SK-N-SH (cell line): ENCODE data around the gene P2RX1. TPM values are rescaled to one million over a fixed set of nuclear protein-coding genes. Genes with fewer than 3 reads are reported as not detected.

Source experiments
- CTCF ChIA-PET: fragments of 300-600, 350-600 bp; formaldehyde crosslinking; extraction: SDS; loops from one replicate; lab custom pipeline; 2021; lab: Yijun Ruan, JAX
- POLR2A ChIA-PET: fragments of 350-600 bp; sonication (Branson Sonifier 250); formaldehyde crosslinking; extraction: SDS; loops from one replicate; lab custom pipeline; 2020; ENCODE audit warnings: antibody characterized with exemption, inconsistent platforms; lab: Yijun Ruan, JAX
- DNase-seq: peaks from one replicate; pipeline ENCODE4 v3.0.0; 2012
- H2AFZ ChIP-seq: fragments of 200-600 bp; sonication (generic); 2 replicates; pipeline ENCODE4 v1.8.1; 2016; ENCODE audit warnings: antibody characterized with exemption, mild to moderate bottlenecking, low read depth
- H3F3A ChIP-seq: fragments of 200-600 bp; sonication (generic); replicated peaks from 2 replicates; pipeline ENCODE3; 2016; ENCODE audit warnings: antibody characterized with exemption, mild to moderate bottlenecking; ENCODE audit not compliant: insufficient read depth
- H3K27ac ChIP-seq, 2 experiments: fragments of 200-500 bp in 1 of 2; fragments of 200-600 bp in 1 of 2; sonication (Bioruptor generic) in 1 of 2; sonication (generic), shearing (Covaris generic) in 1 of 2; 2 replicates each; pipeline versions ENCODE4 v1.5.1 to v1.6.1; 2014 to 2016; ENCODE audit warnings: low read depth in 2 of 2, inconsistent platforms in 1 of 2, low read length in 1 of 2, mild to moderate bottlenecking in 1 of 2, mixed read lengths in 1 of 2
- H3K27me3 ChIP-seq: fragments of 200-600 bp; sonication (generic), shearing (Covaris generic); 2 replicates; pipeline ENCODE4 v1.6.1; 2016; ENCODE audit warnings: mixed run types; ENCODE audit not compliant: insufficient read depth
- H3K36me3 ChIP-seq, 2 experiments: fragments of 200-500 bp in 1 of 2; fragments of 200-600 bp in 1 of 2; sonication (Bioruptor generic) in 1 of 2; sonication (generic) in 1 of 2; replicated peaks in 1 of 2; 2 replicates each; pipeline versions ENCODE3 to v1.5.1; 2014 to 2016; ENCODE audit warnings: low read length in 1 of 2, mild to moderate bottlenecking in 1 of 2; ENCODE audit not compliant: insufficient read depth in 2 of 2, control insufficient read depth in 1 of 2
- H3K4me1 ChIP-seq, 2 experiments: fragments of 200-500 bp in 1 of 2; fragments of 200-600 bp in 1 of 2; sonication (Bioruptor generic) in 1 of 2; sonication (generic), shearing (Covaris generic) in 1 of 2; 2 replicates each; pipeline versions ENCODE4 v1.5.1 to v1.6.1; 2014 to 2016; ENCODE audit warnings: low read depth in 1 of 2, low read length in 1 of 2, mixed run types in 1 of 2; ENCODE audit not compliant: insufficient read depth in 2 of 2, control insufficient read depth in 1 of 2
- H3K4me2 ChIP-seq: fragments of 200-600 bp; sonication (generic), shearing (Covaris generic); 2 replicates; pipeline ENCODE4 v1.6.1; 2017; ENCODE audit warnings: mixed run types
- H3K4me3 ChIP-seq, 2 experiments: fragments of 200-500 bp in 1 of 2; fragments of 200-600 bp in 1 of 2; sonication (Bioruptor generic) in 1 of 2; sonication (generic), shearing (Covaris generic) in 1 of 2; 2 replicates each; pipeline versions ENCODE4 v1.5.1 to v1.8.1; 2014 to 2016; ENCODE audit warnings: low read depth in 2 of 2, inconsistent platforms in 1 of 2, low read length in 1 of 2, mild to moderate bottlenecking in 1 of 2, mixed read lengths in 1 of 2, moderate library complexity in 1 of 2
- H3K79me2 ChIP-seq: fragments of 200-600 bp; sonication (generic); 2 replicates; pipeline ENCODE4 v1.8.1; 2017; ENCODE audit warnings: mild to moderate bottlenecking; ENCODE audit not compliant: insufficient read depth
- H3K9ac ChIP-seq: fragments of 200-600 bp; sonication (generic); 2 replicates; pipeline ENCODE4 v1.6.1; 2017; ENCODE audit warnings: mixed run types
- H3K9me2 ChIP-seq: fragments of 200-600 bp; sonication (generic); 2 replicates; pipeline ENCODE4 v1.6.1; 2017; ENCODE audit warnings: mixed run types
- H3K9me3 ChIP-seq: fragments of 200-600 bp; sonication (generic); 2 replicates; pipeline ENCODE4 v1.6.1; 2017; ENCODE audit warnings: mixed run types, mild to moderate bottlenecking, moderate library complexity
- H4K20me1 ChIP-seq: fragments of 200-600 bp; sonication (generic); 2 replicates; pipeline ENCODE4 v1.6.1; 2017; ENCODE audit warnings: mild to moderate bottlenecking, mixed run types; ENCODE audit not compliant: insufficient read depth
- CHD2 ChIP-seq: fragments of 150-350 bp; IDR thresholded peaks from 2 replicates; pipeline ENCODE4 v1.6.1; 2018; ENCODE audit warnings: low read length; ENCODE audit not compliant: partially characterized antibody
- ELF1 ChIP-seq: IDR thresholded peaks from 2 replicates; pipeline ENCODE4 v1.4.0; 2012
- EP300 ChIP-seq, 2 experiments: IDR thresholded peaks; 2 replicates each; pipeline versions ENCODE4 v1.4.0 to v1.6.1; 2012; ENCODE audit warnings: borderline replicate concordance in 1 of 2, low read depth in 1 of 2, low read length in 1 of 2
- FOXJ3 ChIP-seq: sonication (generic); formaldehyde crosslinking; IDR thresholded peaks from 2 replicates; pipeline ENCODE4 v1.5.1; 2020; ENCODE audit warnings: mild to moderate bottlenecking, missing genetic modification reagents
- FOXM1 ChIP-seq: IDR thresholded peaks from 2 replicates; pipeline ENCODE4 v1.4.0; 2012; ENCODE audit warnings: low read depth, mild to moderate bottlenecking
- GATA2 ChIP-seq: sonication (generic); formaldehyde crosslinking; IDR thresholded peaks from 2 replicates; pipeline ENCODE4 v1.5.0; 2020; ENCODE audit warnings: mild to moderate bottlenecking, missing genetic modification reagents
- MXI1 ChIP-seq: IDR thresholded peaks from 2 replicates; pipeline ENCODE4 v1.6.1; 2012; ENCODE audit warnings: mild to moderate bottlenecking, low read depth, low read length, improper control_type of control experiment
- POLR2AphosphoS5 ChIP-seq: IDR thresholded peaks from 2 replicates; pipeline ENCODE4 v1.6.1; 2012; ENCODE audit warnings: low read depth, low read length
- RCOR1 ChIP-seq: fragments of 150-350 bp; IDR thresholded peaks from 2 replicates; pipeline ENCODE4 v1.6.1; 2017; ENCODE audit warnings: antibody characterized with exemption, low read length
- RXRA ChIP-seq: IDR thresholded peaks from 2 replicates; pipeline ENCODE4 v1.4.0; 2012; ENCODE audit warnings: low read depth, mild to moderate bottlenecking, borderline replicate concordance
- TCF12 ChIP-seq: IDR thresholded peaks from 2 replicates; pipeline ENCODE4 v1.4.0; 2012
- YY1 ChIP-seq: IDR thresholded peaks from 2 replicates; pipeline ENCODE4 v1.4.0; 2012; ENCODE audit warnings: low read depth, mild to moderate bottlenecking
- WGBS: methylation state at CpG from one replicate; pipeline ENCODE4 v1.1.6; 2017; ENCODE audit warnings: low lambda C conversion rate; 5-methylcytosine and 5-hydroxymethylcytosine counted together
- polyA plus RNA-seq, 3 experiments: library from polyadenylated mRNA; depleted of rRNA; stranded (reverse); fragments of >200 nt; gene quantifications; 2 replicates each; pipeline ENCODE4 v1.2.3, GENCODE V29; 2012
- TF ChIP-seq, protein P1 (sequence below): IDR thresholded peaks from 2 replicates; pipeline ENCODE4; 2012
- TF ChIP-seq, protein P2 (sequence below): fragments of 150-350 bp; IDR thresholded peaks from 2 replicates; pipeline ENCODE4 v1.6.1; 2017; ENCODE audit warnings: antibody characterized with exemption, low read length, low read depth, borderline replicate concordance
- TF ChIP-seq, protein P3 (sequence below): IDR thresholded peaks from 2 replicates; pipeline ENCODE4 v1.4.0; 2012; ENCODE audit warnings: low read depth, borderline replicate concordance
- TF ChIP-seq, protein P4 (sequence below): fragments of 150-350 bp; IDR thresholded peaks from 2 replicates; pipeline ENCODE4 v1.6.1; 2016; ENCODE audit warnings: mild to moderate bottlenecking, low read depth, low read length
- TF ChIP-seq, protein P5 (sequence below): IDR thresholded peaks from 2 replicates; pipeline ENCODE4 v1.6.1; 2012; ENCODE audit warnings: mild to moderate bottlenecking, low read depth, low read length, moderate library complexity

Gene P2RX1
- polyA plus RNA-seq, 1 of the 3 experiments (the other 2 are of a cell fraction), result not detected

DNA sequence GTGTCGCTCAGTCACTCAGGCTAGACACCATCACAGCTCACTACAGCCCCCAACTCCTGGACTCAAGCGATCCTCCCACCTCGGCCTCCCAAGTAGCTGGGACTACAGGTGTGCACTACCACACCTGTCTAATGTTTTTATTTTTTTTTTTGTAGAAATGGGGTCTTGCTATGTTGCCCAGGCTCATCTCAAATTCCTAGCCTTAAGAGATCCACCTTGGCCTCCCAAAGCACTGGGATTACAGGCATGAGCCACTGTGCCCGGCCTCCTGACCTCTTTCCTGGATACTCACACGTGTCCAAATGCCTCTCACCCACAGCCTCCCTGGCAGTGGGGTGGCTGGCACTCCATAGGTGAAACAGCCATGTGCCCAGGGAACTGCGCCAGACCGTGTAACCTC, 40.9 kb downstream of the P2RX1 start (continued):
- TF ChIP-seq, protein P1, sequence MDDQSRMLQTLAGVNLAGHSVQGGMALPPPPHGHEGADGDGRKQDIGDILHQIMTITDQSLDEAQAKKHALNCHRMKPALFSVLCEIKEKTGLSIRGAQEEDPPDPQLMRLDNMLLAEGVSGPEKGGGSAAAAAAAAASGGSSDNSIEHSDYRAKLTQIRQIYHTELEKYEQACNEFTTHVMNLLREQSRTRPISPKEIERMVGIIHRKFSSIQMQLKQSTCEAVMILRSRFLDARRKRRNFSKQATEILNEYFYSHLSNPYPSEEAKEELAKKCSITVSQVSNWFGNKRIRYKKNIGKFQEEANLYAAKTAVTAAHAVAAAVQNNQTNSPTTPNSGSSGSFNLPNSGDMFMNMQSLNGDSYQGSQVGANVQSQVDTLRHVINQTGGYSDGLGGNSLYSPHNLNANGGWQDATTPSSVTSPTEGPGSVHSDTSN, result no peak
- TF ChIP-seq RXRA (no peak), TCF12 (no peak), MXI1 (no peak), FOXJ3 (CRISPR knock-in tag) (no peak), ELF1 (no peak)
- TF ChIP-seq, protein P2, sequence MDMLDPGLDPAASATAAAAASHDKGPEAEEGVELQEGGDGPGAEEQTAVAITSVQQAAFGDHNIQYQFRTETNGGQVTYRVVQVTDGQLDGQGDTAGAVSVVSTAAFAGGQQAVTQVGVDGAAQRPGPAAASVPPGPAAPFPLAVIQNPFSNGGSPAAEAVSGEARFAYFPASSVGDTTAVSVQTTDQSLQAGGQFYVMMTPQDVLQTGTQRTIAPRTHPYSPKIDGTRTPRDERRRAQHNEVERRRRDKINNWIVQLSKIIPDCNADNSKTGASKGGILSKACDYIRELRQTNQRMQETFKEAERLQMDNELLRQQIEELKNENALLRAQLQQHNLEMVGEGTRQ, result no peak
- TF ChIP-seq, protein P3, sequence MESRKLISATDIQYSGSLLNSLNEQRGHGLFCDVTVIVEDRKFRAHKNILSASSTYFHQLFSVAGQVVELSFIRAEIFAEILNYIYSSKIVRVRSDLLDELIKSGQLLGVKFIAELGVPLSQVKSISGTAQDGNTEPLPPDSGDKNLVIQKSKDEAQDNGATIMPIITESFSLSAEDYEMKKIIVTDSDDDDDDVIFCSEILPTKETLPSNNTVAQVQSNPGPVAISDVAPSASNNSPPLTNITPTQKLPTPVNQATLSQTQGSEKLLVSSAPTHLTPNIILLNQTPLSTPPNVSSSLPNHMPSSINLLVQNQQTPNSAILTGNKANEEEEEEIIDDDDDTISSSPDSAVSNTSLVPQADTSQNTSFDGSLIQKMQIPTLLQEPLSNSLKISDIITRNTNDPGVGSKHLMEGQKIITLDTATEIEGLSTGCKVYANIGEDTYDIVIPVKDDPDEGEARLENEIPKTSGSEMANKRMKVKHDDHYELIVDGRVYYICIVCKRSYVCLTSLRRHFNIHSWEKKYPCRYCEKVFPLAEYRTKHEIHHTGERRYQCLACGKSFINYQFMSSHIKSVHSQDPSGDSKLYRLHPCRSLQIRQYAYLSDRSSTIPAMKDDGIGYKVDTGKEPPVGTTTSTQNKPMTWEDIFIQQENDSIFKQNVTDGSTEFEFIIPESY, result no peak
- TF ChIP-seq, protein P4, sequence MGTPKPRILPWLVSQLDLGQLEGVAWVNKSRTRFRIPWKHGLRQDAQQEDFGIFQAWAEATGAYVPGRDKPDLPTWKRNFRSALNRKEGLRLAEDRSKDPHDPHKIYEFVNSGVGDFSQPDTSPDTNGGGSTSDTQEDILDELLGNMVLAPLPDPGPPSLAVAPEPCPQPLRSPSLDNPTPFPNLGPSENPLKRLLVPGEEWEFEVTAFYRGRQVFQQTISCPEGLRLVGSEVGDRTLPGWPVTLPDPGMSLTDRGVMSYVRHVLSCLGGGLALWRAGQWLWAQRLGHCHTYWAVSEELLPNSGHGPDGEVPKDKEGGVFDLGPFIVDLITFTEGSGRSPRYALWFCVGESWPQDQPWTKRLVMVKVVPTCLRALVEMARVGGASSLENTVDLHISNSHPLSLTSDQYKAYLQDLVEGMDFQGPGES, result no peak

DNA sequence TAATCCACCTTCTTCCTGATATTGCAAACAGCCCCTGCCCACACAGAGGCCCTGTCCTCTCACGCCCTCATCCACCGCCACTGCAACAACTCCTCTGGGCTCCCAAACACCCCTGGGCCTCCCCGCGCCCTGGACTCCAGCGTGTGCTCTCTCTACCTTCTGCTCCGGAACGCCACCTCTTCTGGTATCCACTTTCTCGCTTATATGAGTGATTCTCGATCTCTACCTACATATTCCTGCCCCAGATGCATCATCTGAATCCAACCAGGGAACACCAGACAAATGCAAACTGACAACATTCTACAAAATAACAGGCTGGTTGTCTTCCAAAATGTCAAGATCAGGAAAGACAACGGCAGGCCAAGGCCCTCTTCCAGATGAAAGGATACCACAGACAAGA, 42.4 kb downstream of the P2RX1 start:
- ChIA-PET CTCF (interaction anchor here (0.8 kb wide), 1 partner anchor 11 kb away, joined by 3 read pairs; no protein-coding TSS in a partner anchor), POLR2A (no interaction called here)
- no peaks in the 10 kb centered on the region for H3K9me3 ChIP-seq
- H3K27me3 ChIP-seq, result no peaks in the 10 kb centered on the region
- no peaks in the 10 kb centered on the region for H3K79me2 ChIP-seq
- 97% methylated on average over 10 of the region's 10 CpGs for WGBS
- peaks cover 0 to 6% of the 10 kb centered on the region in 2 experiments; a peak in 1 of 4 replicates for H3K4me1 ChIP-seq
- no peaks in the 10 kb centered on the region for H4K20me1 ChIP-seq
- no peak overlapping the region for H3K4me2 ChIP-seq
- H3K27ac ChIP-seq, result no peak overlapping the region
- no peaks in the 10 kb centered on the region for H3K9me2 ChIP-seq
- H3F3A ChIP-seq, result no peaks in the 10 kb centered on the region
- no peak overlapping the region for H2AFZ ChIP-seq
- no peak overlapping the region for H3K9ac ChIP-seq
- H3K36me3 ChIP-seq, result peaks cover 0 to 6% of the 10 kb centered on the region in 2 experiments
- no peak overlapping the region for H3K4me3 ChIP-seq
- DNase-seq, result no peak
- TF ChIP-seq GATA2, result no peak
- TF ChIP-seq, protein P1, result no peak
- TF ChIP-seq FOXM1, result no peak
- TF ChIP-seq POLR2AphosphoS5, result no peak
- TF ChIP-seq, protein P4, result no peak
- TF ChIP-seq RXRA, result no peak
- TF ChIP-seq, protein P5, sequence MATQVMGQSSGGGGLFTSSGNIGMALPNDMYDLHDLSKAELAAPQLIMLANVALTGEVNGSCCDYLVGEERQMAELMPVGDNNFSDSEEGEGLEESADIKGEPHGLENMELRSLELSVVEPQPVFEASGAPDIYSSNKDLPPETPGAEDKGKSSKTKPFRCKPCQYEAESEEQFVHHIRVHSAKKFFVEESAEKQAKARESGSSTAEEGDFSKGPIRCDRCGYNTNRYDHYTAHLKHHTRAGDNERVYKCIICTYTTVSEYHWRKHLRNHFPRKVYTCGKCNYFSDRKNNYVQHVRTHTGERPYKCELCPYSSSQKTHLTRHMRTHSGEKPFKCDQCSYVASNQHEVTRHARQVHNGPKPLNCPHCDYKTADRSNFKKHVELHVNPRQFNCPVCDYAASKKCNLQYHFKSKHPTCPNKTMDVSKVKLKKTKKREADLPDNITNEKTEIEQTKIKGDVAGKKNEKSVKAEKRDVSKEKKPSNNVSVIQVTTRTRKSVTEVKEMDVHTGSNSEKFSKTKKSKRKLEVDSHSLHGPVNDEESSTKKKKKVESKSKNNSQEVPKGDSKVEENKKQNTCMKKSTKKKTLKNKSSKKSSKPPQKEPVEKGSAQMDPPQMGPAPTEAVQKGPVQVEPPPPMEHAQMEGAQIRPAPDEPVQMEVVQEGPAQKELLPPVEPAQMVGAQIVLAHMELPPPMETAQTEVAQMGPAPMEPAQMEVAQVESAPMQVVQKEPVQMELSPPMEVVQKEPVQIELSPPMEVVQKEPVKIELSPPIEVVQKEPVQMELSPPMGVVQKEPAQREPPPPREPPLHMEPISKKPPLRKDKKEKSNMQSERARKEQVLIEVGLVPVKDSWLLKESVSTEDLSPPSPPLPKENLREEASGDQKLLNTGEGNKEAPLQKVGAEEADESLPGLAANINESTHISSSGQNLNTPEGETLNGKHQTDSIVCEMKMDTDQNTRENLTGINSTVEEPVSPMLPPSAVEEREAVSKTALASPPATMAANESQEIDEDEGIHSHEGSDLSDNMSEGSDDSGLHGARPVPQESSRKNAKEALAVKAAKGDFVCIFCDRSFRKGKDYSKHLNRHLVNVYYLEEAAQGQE, result no peak
- TF ChIP-seq FOXJ3 (CRISPR knock-in tag), result no peak
- no peak for TF ChIP-seq YY1
- TF ChIP-seq RCOR1, result no peak
- TF ChIP-seq, protein P2, result no peak
- TF ChIP-seq EP300 (IDR thresholded peaks at IDR 0.05; ENCODE audit: borderline replicate concordance in 1 of 2, low read depth in 1 of 2, low read length in 1 of 2), result no peak
- TF ChIP-seq CHD2, result no peak
